Measurements from ENCODE around the gene MAPK10.
"Not testable (repeated sequence)": the region's sequence is repeated elsewhere in the genome, so short reads cannot be mapped to it uniquely, and the experiment has no call there.

Gene MAPK10

GRCh38 chr4:86036736-86037135 lies 323.1 kb downstream of the MAPK10 start:
- no peak for DNase-seq (ENCODE audit: low read depth in 2 of 2)

- DNase-seq (ENCODE audit: low read depth in 2 of 2), result no peak
Measured at GRCh38 chr4:86035688-86036087, 324.2 kb downstream of the MAPK10 start.

- DNase-seq (ENCODE audit: low read depth in 2 of 2), result no peak
Measured at GRCh38 chr4:86034616-86035015, 325.2 kb downstream of the MAPK10 start.

GRCh38 chr4:86033171-86033570 lies 326.7 kb downstream of the MAPK10 start:
- DNase-seq (ENCODE audit: low read depth in 2 of 2), result no peak

GRCh38 chr4:86032476-86033022 lies 327.3 kb downstream of the MAPK10 start:
- no peak for DNase-seq (ENCODE audit: low read depth in 2 of 2)

GRCh38 chr4:86031927-86032326 lies 327.9 kb downstream of the MAPK10 start:
- no peak for DNase-seq (ENCODE audit: low read depth in 2 of 2)

GRCh38 chr4:86026720-86027119 lies 333.1 kb downstream of the MAPK10 start:
- DNase-seq (ENCODE audit: low read depth in 2 of 2), result no peak

- DNase-seq (ENCODE audit: low read depth in 2 of 2), result not testable (repeated sequence)
Measured at GRCh38 chr4:86021671-86022070, 338.2 kb downstream of the MAPK10 start.

GRCh38 chr4:86019906-86020305 lies 339.9 kb downstream of the MAPK10 start:
- DNase-seq (ENCODE audit: low read depth in 2 of 2), result no peak

GRCh38 chr4:86019362-86019761 lies 340.5 kb downstream of the MAPK10 start:
- no peak for DNase-seq (ENCODE audit: low read depth in 2 of 2)

- DNase-seq (ENCODE audit: low read depth in 2 of 2), result no peak
Measured at GRCh38 chr4:86015412-86016350, 344.2 kb downstream of the MAPK10 start.

GRCh38 chr4:86014599-86014998 lies 345.3 kb downstream of the MAPK10 start:
- no peak for DNase-seq (ENCODE audit: low read depth in 2 of 2)

- no peak for DNase-seq (ENCODE audit: low read depth in 2 of 2)
Measured at GRCh38 chr4:86013621-86014020, 346.2 kb downstream of the MAPK10 start.

- no peak for DNase-seq (ENCODE audit: low read depth in 2 of 2)
Measured at GRCh38 chr4:86011117-86011516, 348.7 kb downstream of the MAPK10 start.

- DNase-seq (ENCODE audit: low read depth in 2 of 2), result no peak
Measured at GRCh38 chr4:86007042-86007441, 352.8 kb downstream of the MAPK10 start.

- DNase-seq (ENCODE audit: low read depth in 2 of 2), result no peak
Measured at GRCh38 chr4:86006057-86006456, 353.8 kb downstream of the MAPK10 start.

GRCh38 chr4:86004030-86004429 lies 355.8 kb downstream of the MAPK10 start:
- DNase-seq (ENCODE audit: low read depth in 2 of 2), result no peak

- DNase-seq (ENCODE audit: low read depth in 2 of 2), result no peak
Measured at GRCh38 chr4:86001591-86001990, 358.3 kb downstream of the MAPK10 start.

- no peak for DNase-seq (ENCODE audit: low read depth in 2 of 2)
Measured at GRCh38 chr4:85995361-85995760, 364.5 kb downstream of the MAPK10 start.

GRCh38 chr4:85994576-85994975 lies 365.3 kb downstream of the MAPK10 start:
- no peak for DNase-seq (ENCODE audit: low read depth in 2 of 2)

GRCh38 chr4:85993641-85994040 lies 366.2 kb downstream of the MAPK10 start:
- DNase-seq (ENCODE audit: low read depth in 2 of 2), result no peak

GRCh38 chr4:85986266-85986665 lies 373.6 kb downstream of the MAPK10 start:
- DNase-seq (ENCODE audit: low read depth in 2 of 2), result no peak

- DNase-seq (ENCODE audit: low read depth in 2 of 2), result no peak
Measured at GRCh38 chr4:85979276-85979675, 380.6 kb downstream of the MAPK10 start.
